ENCODE measurements around the gene ARL15.

ARL15 gene

DNA sequence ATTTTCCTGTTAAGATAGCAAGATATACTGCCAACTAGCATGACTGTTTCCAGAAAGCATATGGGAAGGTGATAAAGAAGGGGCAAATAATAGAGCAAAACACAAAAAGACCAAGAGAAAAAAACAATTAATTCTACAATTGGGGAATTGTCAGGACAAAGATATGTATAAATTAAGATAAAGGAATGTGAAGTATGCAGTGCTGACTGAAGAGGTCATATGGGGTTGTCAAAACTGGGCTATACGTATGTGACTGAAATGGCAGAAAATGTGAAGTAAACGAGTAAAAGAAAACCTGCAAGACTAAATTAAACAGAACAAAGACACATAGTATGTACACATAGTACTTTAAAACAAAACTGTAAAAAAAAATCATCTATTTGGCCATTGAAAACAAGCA lies 222.3 kb downstream of the ARL15 start:
- no peak for DNase-seq
- no CpG with 5 or more reads among the region's 2 CpGs for WGBS (ENCODE audit: extremely low coverage, insufficient coverage, insufficient read length)
- Histone ChIP-seq H4K12ac (ENCODE audit: low read depth, low read length) (no peak overlapping the region), H3K4me3 (ENCODE audit: low read depth, low read length) (no peak overlapping the region), H3K9me3 (ENCODE audit: insufficient read depth, low read depth, low read length) (no peaks in the 10 kb centered on the region), H2BK120ac (ENCODE audit: insufficient read depth, low read length, poor library complexity) (no peak overlapping the region), H2AK5ac (ENCODE audit: low read length) (no peak overlapping the region), H3K4me2 (ENCODE audit: low read length) (no peak overlapping the region), H4K91ac (ENCODE audit: low read depth, low read length) (no peak overlapping the region), H3K14ac (ENCODE audit: low read length) (no peak overlapping the region), H3K36me3 (ENCODE audit: control insufficient read depth in 1 of 2, insufficient read depth in 2 of 2, low read length in 2 of 2) (no peaks in the 10 kb centered on the region), H3K79me1 (ENCODE audit: low read length) (no peaks in the 10 kb centered on the region), H3K4me1 (ENCODE audit: control insufficient read depth in 1 of 2, insufficient read depth in 2 of 2, low read length in 2 of 2) (peaks cover 0 to under 1% of the 10 kb centered on the region in 2 experiments), H3K4ac (ENCODE audit: low read depth, low read length) (no peak overlapping the region), H4K8ac (ENCODE audit: low read depth, low read length) (no peak overlapping the region), H3K27me3 (ENCODE audit: insufficient read depth, low read length) (no peaks in the 10 kb centered on the region), H3K27ac (ENCODE audit: low read depth, low read length) (no peak overlapping the region), H3K9ac (ENCODE audit: low read length) (no peak overlapping the region), H2AFZ (ENCODE audit: insufficient read depth, low read length, poor library complexity) (no peak overlapping the region), H3K18ac (ENCODE audit: low read length) (no peak overlapping the region), H2BK12ac (ENCODE audit: low read length) (no peak overlapping the region), H3K23ac (ENCODE audit: low read length) (no peak overlapping the region), H2BK5ac (ENCODE audit: low read depth, low read length, poor library complexity) (no peak overlapping the region), H3K79me2 (ENCODE audit: control insufficient read depth, insufficient read depth, low read length, poor library complexity) (no peaks in the 10 kb centered on the region)

DNA sequence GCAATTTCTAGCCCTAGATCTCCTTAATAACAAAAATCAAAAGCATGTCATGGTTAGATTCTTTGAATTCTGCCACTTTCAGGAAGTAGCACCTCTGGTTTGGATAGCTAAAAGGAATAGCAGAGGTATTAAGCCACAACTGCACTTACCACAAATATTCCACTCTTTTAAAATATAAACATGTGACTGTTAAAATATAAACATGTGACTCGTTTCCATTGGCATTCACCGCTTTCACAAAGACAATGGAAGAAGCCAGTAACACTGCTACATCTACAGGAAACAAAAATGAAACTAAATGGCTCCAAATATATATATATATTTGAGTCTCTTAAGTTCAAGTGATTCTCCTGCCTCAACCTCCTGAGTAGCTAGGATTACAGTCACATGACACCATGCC lies 222.9 kb downstream of the ARL15 start:
- Histone ChIP-seq H3K27me3 (ENCODE audit: insufficient read depth, low read length) (no peaks in the 10 kb centered on the region), H4K91ac (ENCODE audit: low read depth, low read length) (no peak overlapping the region), H3K9me3 (ENCODE audit: insufficient read depth, low read depth, low read length) (no peaks in the 10 kb centered on the region), H4K12ac (ENCODE audit: low read depth, low read length) (no peak overlapping the region), H3K27ac (ENCODE audit: low read depth, low read length) (no peak overlapping the region), H3K14ac (ENCODE audit: low read length) (no peak overlapping the region), H3K9ac (ENCODE audit: low read length) (no peak overlapping the region), H4K8ac (ENCODE audit: low read depth, low read length) (no peak overlapping the region), H3K4ac (ENCODE audit: low read depth, low read length) (no peak overlapping the region), H2AK5ac (ENCODE audit: low read length) (no peak overlapping the region), H3K4me3 (ENCODE audit: low read depth, low read length) (no peak overlapping the region), H2BK5ac (ENCODE audit: low read depth, low read length, poor library complexity) (no peak overlapping the region), H2AFZ (ENCODE audit: insufficient read depth, low read length, poor library complexity) (no peak overlapping the region), H3K18ac (ENCODE audit: low read length) (no peak overlapping the region), H3K4me2 (ENCODE audit: low read length) (no peak overlapping the region), H2BK120ac (ENCODE audit: insufficient read depth, low read length, poor library complexity) (no peak overlapping the region), H3K36me3 (ENCODE audit: control insufficient read depth in 1 of 2, insufficient read depth in 2 of 2, low read length in 2 of 2) (no peaks in the 10 kb centered on the region), H3K79me2 (ENCODE audit: control insufficient read depth, insufficient read depth, low read length, poor library complexity) (no peaks in the 10 kb centered on the region), H2BK12ac (ENCODE audit: low read length) (no peak overlapping the region), H3K23ac (ENCODE audit: low read length) (no peak overlapping the region), H3K79me1 (ENCODE audit: low read length) (no peaks in the 10 kb centered on the region), H3K4me1 (ENCODE audit: control insufficient read depth in 1 of 2, insufficient read depth in 2 of 2, low read length in 2 of 2) (no peaks in the 10 kb centered on the region)
- DNase-seq: no peak
- WGBS (ENCODE audit: extremely low coverage, insufficient coverage, insufficient read length): no CpG with 5 or more reads among the region's 2 CpGs

DNA sequence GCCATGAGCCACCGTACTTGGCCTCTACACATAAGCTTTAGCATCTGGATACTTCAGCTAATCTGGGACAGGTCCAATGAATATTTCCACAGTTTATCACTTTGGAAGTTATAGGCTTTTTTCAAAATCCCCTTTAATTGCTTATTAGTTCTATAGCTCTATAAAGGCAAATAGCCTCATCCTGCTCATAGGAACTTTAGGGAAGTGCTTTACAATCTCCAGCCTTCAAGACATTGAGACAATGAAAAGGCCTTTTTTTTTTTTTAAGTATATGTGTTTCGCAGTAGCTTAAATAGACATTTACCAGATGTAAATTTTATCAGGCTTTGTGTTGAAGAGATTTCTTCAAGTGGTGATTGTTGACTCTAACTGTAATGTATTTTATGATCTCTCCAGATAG lies 224.2 kb downstream of the ARL15 start:
- no peak overlapping the region for H4K12ac ChIP-seq (ENCODE audit: low read depth, low read length)
- no peak overlapping the region for H2AK5ac ChIP-seq (ENCODE audit: low read length)
- no peaks in the 10 kb centered on the region for H3K27me3 ChIP-seq (ENCODE audit: insufficient read depth, low read length)
- no peaks in the 10 kb centered on the region for H3K79me2 ChIP-seq (ENCODE audit: control insufficient read depth, insufficient read depth, low read length, poor library complexity)
- WGBS (ENCODE audit: extremely low coverage, insufficient coverage, insufficient read length): no CpG with 5 or more reads among the region's 2 CpGs
- H3K36me3 ChIP-seq (ENCODE audit: control insufficient read depth in 1 of 2, insufficient read depth in 2 of 2, low read length in 2 of 2): no peaks in the 10 kb centered on the region
- no peaks in the 10 kb centered on the region for H3K79me1 ChIP-seq (ENCODE audit: low read length)
- H3K4me2 ChIP-seq (ENCODE audit: low read length): no peak overlapping the region
- H3K23ac ChIP-seq (ENCODE audit: low read length): no peak overlapping the region
- no peak for DNase-seq
- no peak overlapping the region for H3K4me3 ChIP-seq (ENCODE audit: low read depth, low read length)
- H3K27ac ChIP-seq (ENCODE audit: low read depth, low read length): no peak overlapping the region
- no peak overlapping the region for H2BK12ac ChIP-seq (ENCODE audit: low read length)
- no peaks in the 10 kb centered on the region for H3K4me1 ChIP-seq (ENCODE audit: control insufficient read depth in 1 of 2, insufficient read depth in 2 of 2, low read length in 2 of 2)
- no peak overlapping the region for H2AFZ ChIP-seq (ENCODE audit: insufficient read depth, low read length, poor library complexity)
- no peak overlapping the region for H2BK5ac ChIP-seq (ENCODE audit: low read depth, low read length, poor library complexity)
- H3K4ac ChIP-seq (ENCODE audit: low read depth, low read length): no peak overlapping the region
- H3K18ac ChIP-seq (ENCODE audit: low read length): no peak overlapping the region
- H3K9me3 ChIP-seq (ENCODE audit: insufficient read depth, low read depth, low read length): no peaks in the 10 kb centered on the region
- no peak overlapping the region for H4K8ac ChIP-seq (ENCODE audit: low read depth, low read length)
- H3K9ac ChIP-seq (ENCODE audit: low read length): no peak overlapping the region
- H4K91ac ChIP-seq (ENCODE audit: low read depth, low read length): no peak overlapping the region
- H3K14ac ChIP-seq (ENCODE audit: low read length): no peak overlapping the region
- no peak overlapping the region for H2BK120ac ChIP-seq (ENCODE audit: insufficient read depth, low read length, poor library complexity)

DNA sequence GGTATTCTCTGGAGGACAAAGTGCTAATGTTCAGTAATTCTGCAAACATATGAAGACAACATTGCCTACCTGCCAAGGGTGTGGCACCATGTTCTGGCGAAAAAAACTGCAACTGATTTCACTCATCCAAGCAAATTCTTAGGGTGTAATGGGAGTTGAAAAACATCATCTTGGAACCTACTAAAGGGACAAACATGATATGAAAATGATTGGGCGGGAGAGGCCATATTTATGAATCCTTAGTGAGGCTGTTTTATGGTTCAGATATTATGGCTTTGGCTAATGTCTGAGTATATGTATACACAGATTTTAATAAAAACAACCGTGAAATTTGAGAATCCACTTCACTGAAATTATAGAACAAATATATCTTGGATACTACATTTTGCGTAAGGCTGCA lies 225.7 kb downstream of the ARL15 start:
- Histone ChIP-seq H3K9ac (ENCODE audit: low read length) (no peak overlapping the region), H3K4ac (ENCODE audit: low read depth, low read length) (no peak overlapping the region), H3K23ac (ENCODE audit: low read length) (no peak overlapping the region), H2BK12ac (ENCODE audit: low read length) (no peak overlapping the region), H2BK5ac (ENCODE audit: low read depth, low read length, poor library complexity) (no peak overlapping the region), H3K4me3 (ENCODE audit: low read depth, low read length) (no peak overlapping the region), H3K36me3 (ENCODE audit: control insufficient read depth in 1 of 2, insufficient read depth in 2 of 2, low read length in 2 of 2) (no peaks in the 10 kb centered on the region), H3K18ac (ENCODE audit: low read length) (no peak overlapping the region), H3K14ac (ENCODE audit: low read length) (no peak overlapping the region), H2AFZ (ENCODE audit: insufficient read depth, low read length, poor library complexity) (no peak overlapping the region), H3K27me3 (ENCODE audit: insufficient read depth, low read length) (no peaks in the 10 kb centered on the region), H4K91ac (ENCODE audit: low read depth, low read length) (no peak overlapping the region), H2BK120ac (ENCODE audit: insufficient read depth, low read length, poor library complexity) (no peak overlapping the region), H3K4me2 (ENCODE audit: low read length) (no peak overlapping the region), H3K27ac (ENCODE audit: low read depth, low read length) (no peak overlapping the region), H4K12ac (ENCODE audit: low read depth, low read length) (no peak overlapping the region), H3K9me3 (ENCODE audit: insufficient read depth, low read depth, low read length) (no peaks in the 10 kb centered on the region), H3K79me2 (ENCODE audit: control insufficient read depth, insufficient read depth, low read length, poor library complexity) (no peaks in the 10 kb centered on the region), H3K4me1 (ENCODE audit: control insufficient read depth in 1 of 2, insufficient read depth in 2 of 2, low read length in 2 of 2) (no peaks in the 10 kb centered on the region), H4K8ac (ENCODE audit: low read depth, low read length) (no peak overlapping the region), H3K79me1 (ENCODE audit: low read length) (no peaks in the 10 kb centered on the region), H2AK5ac (ENCODE audit: low read length) (no peak overlapping the region)
- no peak for DNase-seq
- WGBS (ENCODE audit: extremely low coverage, insufficient coverage, insufficient read length): no CpG with 5 or more reads among the region's 4 CpGs

All from trophoblast cell (in vitro differentiated cells and primary cell).